Sigmoid colon (tissue), 7 donors: ENCODE data around the gene GRIN1. TPM values are rescaled to one million over a fixed set of nuclear protein-coding genes. Genes with fewer than 3 reads are reported as not detected.

Source experiments
- DNase-seq: peaks from one replicate; pipeline ENCODE4 v3.0.0-alpha.2; 2019
- H3K27ac ChIP-seq, 4 donors: fragments of 200-600 bp; sonication (generic); one replicate each; pipeline ENCODE4 v1.5.1; 2016 to 2019; ENCODE audit warnings: mild to moderate bottlenecking in 1 of 4
- H3K27me3 ChIP-seq, 3 donors: fragments of 200-600 bp; sonication (generic); one replicate each; pipeline ENCODE4 v1.5.1; 2019; ENCODE audit warnings: mild to moderate bottlenecking in 1 of 3
- H3K36me3 ChIP-seq, 4 donors: fragments of 200-600 bp; sonication (generic); one replicate each; pipeline ENCODE4 v1.5.1; 2016 to 2019
- H3K4me1 ChIP-seq, 4 donors: fragments of 200-600 bp; sonication (generic); one replicate each; pipeline ENCODE4 v1.5.1; 2017 to 2019
- H3K4me3 ChIP-seq, 4 donors: fragments of 200-600 bp; sonication (generic); one replicate each; pipeline ENCODE4 v1.5.1; 2017 to 2019; ENCODE audit warnings: mild to moderate bottlenecking in 2 of 4, moderate library complexity in 1 of 4
- H3K9me3 ChIP-seq, 4 donors: fragments of 200-600 bp in 3 of 4; sonication (generic) in 3 of 4; one replicate each; pipeline versions ENCODE4 v1.5.1 to v1.6.1; 2013 to 2019
- CTCF ChIP-seq, 4 experiments: fragments of 450-650 bp in 3 of 4; fragments of 200-600 bp in 1 of 4; IDR thresholded peaks; one replicate each; pipeline ENCODE4 v1.5.1; 2016 to 2019; ENCODE audit warnings: antibody characterized with exemption in 4 of 4, mild to moderate bottlenecking in 3 of 4, moderate library complexity in 2 of 4
- EP300 ChIP-seq, 4 donors: sonication (generic); formaldehyde crosslinking; IDR thresholded peaks; one replicate each; pipeline ENCODE4 v1.6.1; 2017; ENCODE audit warnings: antibody characterized with exemption in 4 of 4
- POLR2A ChIP-seq, 2 donors: fragments of 450-650 bp; IDR thresholded peaks; one replicate each; pipeline ENCODE4 v1.6.1; 2016; ENCODE audit warnings: antibody characterized with exemption in 2 of 2, mild to moderate bottlenecking in 2 of 2, moderate library complexity in 2 of 2
- POLR2AphosphoS5 ChIP-seq, 4 donors: sonication (generic); formaldehyde crosslinking; IDR thresholded peaks; one replicate each; pipeline ENCODE4 v1.6.1; 2017; ENCODE audit warnings: antibody characterized with exemption in 4 of 4
- WGBS, 2 donors: extraction: QIAGEN DNeasy Blood & Tissue Kit; methylation state at CpG; one replicate each; pipeline ENCODE4 v1.1.7; 2013; 5-methylcytosine and 5-hydroxymethylcytosine counted together
- intact Hi-C: fragments of 100-400 bp; cut with DNase I; formaldehyde crosslinking; loops from one replicate; pipeline ENCODE4 v1.15.1; 2023
- polyA plus RNA-seq, 3 donors: library from polyadenylated mRNA; stranded (reverse); fragments of 200-250 nt; gene quantifications; one replicate each; pipeline ENCODE4 v1.2.3, GENCODE V29; 2013
- total RNA-seq, 4 donors: library from RNA; depleted of rRNA; stranded (reverse); fragments of >200 nt; gene quantifications; one replicate each; pipeline ENCODE4 v1.1.0, GENCODE V29; 2016
- donor health status: healthy with polysubstance abuse.
- donor health status: Bipolar disorder and iron deficiency.
- donor health status: healthy.

GRIN1 gene
- total and polyA plus RNA-seq, 7 donors = 0.16 to 1.1 (median 0.41) TPM; not detected in 2

- DNase-seq = no peak
- Histone ChIP-seq H3K27me3 (no peaks in the 10 kb centered on the region), H3K4me1 (peaks cover 0 to 37% (median 31%) of the 10 kb centered on the region in 4 donors), H3K27ac (no peak overlapping the region), H3K4me3 (no peak overlapping the region), H3K36me3 (peaks cover 0 to 25% (median 12%) of the 10 kb centered on the region in 4 donors), H3K9me3 (no peaks in the 10 kb centered on the region)
- no peak for TF ChIP-seq EP300 (IDR thresholded peaks at IDR 0.05)
- TF ChIP-seq POLR2AphosphoS5 (IDR thresholded peaks at IDR 0.05) = no peak
- TF ChIP-seq CTCF (IDR thresholded peaks at IDR 0.05) = no peak
- no peak for TF ChIP-seq POLR2A (IDR thresholded peaks at IDR 0.05)
- 87 to 90% methylated on average over 22 of the region's 22 CpGs for WGBS, 2 donors
- intact Hi-C loops = no loop called here
Observed at GRCh38 chr9:137191691-137192447, 52.9 kb downstream of the GRIN1 start.

- no peaks in the 10 kb centered on the region for H3K27me3 ChIP-seq
- TF ChIP-seq POLR2A (IDR thresholded peaks at IDR 0.05) = no peak
- TF ChIP-seq EP300 (IDR thresholded peaks at IDR 0.05) = no peak
- TF ChIP-seq POLR2AphosphoS5 (IDR thresholded peaks at IDR 0.05) = no peak
- TF ChIP-seq CTCF (IDR thresholded peaks at IDR 0.05) = no peak
- no peak overlapping the region for H3K4me3 ChIP-seq
- H3K27ac ChIP-seq = no peak overlapping the region
- intact Hi-C loops = no loop called here
- no peak for DNase-seq
- no peaks in the 10 kb centered on the region for H3K9me3 ChIP-seq
- peaks cover 0 to 33% (median 27%) of the 10 kb centered on the region in 4 donors for H3K4me1 ChIP-seq
- 80 to 91% methylated on average over 10 of the region's 10 CpGs for WGBS, 2 donors
- peaks cover 0 to 25% (median 10%) of the 10 kb centered on the region in 4 donors for H3K36me3 ChIP-seq
Observed at GRCh38 chr9:137192448-137192780, 53.5 kb downstream of the GRIN1 start.

GRCh38 chr9:137192859-137193258 is 53.9 kb downstream of the GRIN1 start:
- no peaks in the 10 kb centered on the region for H3K27me3 ChIP-seq
- TF ChIP-seq CTCF (IDR thresholded peaks at IDR 0.05) (no peak), EP300 (IDR thresholded peaks at IDR 0.05) (no peak), POLR2AphosphoS5 (IDR thresholded peaks at IDR 0.05) (no peak), POLR2A (IDR thresholded peaks at IDR 0.05) (no peak)
- peaks cover 0 to 33% (median 27%) of the 10 kb centered on the region in 4 donors for H3K4me1 ChIP-seq
- no peak overlapping the region for H3K27ac ChIP-seq
- WGBS, 2 donors = 88 to 91% methylated on average over 2 of the region's 2 CpGs
- no peak for DNase-seq
- H3K4me3 ChIP-seq = no peak overlapping the region
- intact Hi-C loops = no loop called here
- H3K9me3 ChIP-seq = no peaks in the 10 kb centered on the region
- H3K36me3 ChIP-seq = peaks cover 0 to 25% (median 9%) of the 10 kb centered on the region in 4 donors

GRCh38 chr9:137193771-137194170 is 54.8 kb downstream of the GRIN1 start:
- Histone ChIP-seq H3K4me3 (no peak overlapping the region), H3K27ac (no peak overlapping the region), H3K36me3 (peaks cover 0 to 25% (median 9%) of the 10 kb centered on the region in 4 donors), H3K9me3 (no peaks in the 10 kb centered on the region), H3K4me1 (peaks cover 0 to 38% (median 34%) of the 10 kb centered on the region in 4 donors), H3K27me3 (no peaks in the 10 kb centered on the region)
- DNase-seq = no peak
- intact Hi-C loops = no loop called here
- TF ChIP-seq POLR2A (IDR thresholded peaks at IDR 0.05) = no peak
- no peak for TF ChIP-seq POLR2AphosphoS5 (IDR thresholded peaks at IDR 0.05)
- no peak for TF ChIP-seq CTCF (IDR thresholded peaks at IDR 0.05)
- no peak for TF ChIP-seq EP300 (IDR thresholded peaks at IDR 0.05)
- whole genome bisulfite sequencing, 2 donors = 77 to 84% methylated on average over 14 of the region's 14 CpGs
